RPMI7951 (cell line): Measurements from ENCODE around the gene MUC5AC. TPM values are rescaled to one million over a fixed set of nuclear protein-coding genes. Genes with fewer than 3 reads are reported as not detected.
"Not testable (repeated sequence)": the region's sequence is repeated elsewhere in the genome, so short reads cannot be mapped to it uniquely, and the experiment has no call there.

Source experiments
- DNase-seq: peaks from one replicate; pipeline ENCODE4 v3.0.0-alpha.2; 2012; ENCODE audit warnings: low read depth
- total RNA-seq: library from RNA; depleted of rRNA; stranded (reverse); fragments of >200 nt; shearing (Covaris generic); gene quantifications from 2 replicates; pipeline ENCODE4 v1.2.3, GENCODE V29; 2014; rRNA removed

Gene MUC5AC, protein sequence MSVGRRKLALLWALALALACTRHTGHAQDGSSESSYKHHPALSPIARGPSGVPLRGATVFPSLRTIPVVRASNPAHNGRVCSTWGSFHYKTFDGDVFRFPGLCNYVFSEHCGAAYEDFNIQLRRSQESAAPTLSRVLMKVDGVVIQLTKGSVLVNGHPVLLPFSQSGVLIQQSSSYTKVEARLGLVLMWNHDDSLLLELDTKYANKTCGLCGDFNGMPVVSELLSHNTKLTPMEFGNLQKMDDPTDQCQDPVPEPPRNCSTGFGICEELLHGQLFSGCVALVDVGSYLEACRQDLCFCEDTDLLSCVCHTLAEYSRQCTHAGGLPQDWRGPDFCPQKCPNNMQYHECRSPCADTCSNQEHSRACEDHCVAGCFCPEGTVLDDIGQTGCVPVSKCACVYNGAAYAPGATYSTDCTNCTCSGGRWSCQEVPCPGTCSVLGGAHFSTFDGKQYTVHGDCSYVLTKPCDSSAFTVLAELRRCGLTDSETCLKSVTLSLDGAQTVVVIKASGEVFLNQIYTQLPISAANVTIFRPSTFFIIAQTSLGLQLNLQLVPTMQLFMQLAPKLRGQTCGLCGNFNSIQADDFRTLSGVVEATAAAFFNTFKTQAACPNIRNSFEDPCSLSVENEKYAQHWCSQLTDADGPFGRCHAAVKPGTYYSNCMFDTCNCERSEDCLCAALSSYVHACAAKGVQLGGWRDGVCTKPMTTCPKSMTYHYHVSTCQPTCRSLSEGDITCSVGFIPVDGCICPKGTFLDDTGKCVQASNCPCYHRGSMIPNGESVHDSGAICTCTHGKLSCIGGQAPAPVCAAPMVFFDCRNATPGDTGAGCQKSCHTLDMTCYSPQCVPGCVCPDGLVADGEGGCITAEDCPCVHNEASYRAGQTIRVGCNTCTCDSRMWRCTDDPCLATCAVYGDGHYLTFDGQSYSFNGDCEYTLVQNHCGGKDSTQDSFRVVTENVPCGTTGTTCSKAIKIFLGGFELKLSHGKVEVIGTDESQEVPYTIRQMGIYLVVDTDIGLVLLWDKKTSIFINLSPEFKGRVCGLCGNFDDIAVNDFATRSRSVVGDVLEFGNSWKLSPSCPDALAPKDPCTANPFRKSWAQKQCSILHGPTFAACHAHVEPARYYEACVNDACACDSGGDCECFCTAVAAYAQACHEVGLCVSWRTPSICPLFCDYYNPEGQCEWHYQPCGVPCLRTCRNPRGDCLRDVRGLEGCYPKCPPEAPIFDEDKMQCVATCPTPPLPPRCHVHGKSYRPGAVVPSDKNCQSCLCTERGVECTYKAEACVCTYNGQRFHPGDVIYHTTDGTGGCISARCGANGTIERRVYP (N-terminal part only)
- not detected in 2 replicates for total RNA-seq

DNA sequence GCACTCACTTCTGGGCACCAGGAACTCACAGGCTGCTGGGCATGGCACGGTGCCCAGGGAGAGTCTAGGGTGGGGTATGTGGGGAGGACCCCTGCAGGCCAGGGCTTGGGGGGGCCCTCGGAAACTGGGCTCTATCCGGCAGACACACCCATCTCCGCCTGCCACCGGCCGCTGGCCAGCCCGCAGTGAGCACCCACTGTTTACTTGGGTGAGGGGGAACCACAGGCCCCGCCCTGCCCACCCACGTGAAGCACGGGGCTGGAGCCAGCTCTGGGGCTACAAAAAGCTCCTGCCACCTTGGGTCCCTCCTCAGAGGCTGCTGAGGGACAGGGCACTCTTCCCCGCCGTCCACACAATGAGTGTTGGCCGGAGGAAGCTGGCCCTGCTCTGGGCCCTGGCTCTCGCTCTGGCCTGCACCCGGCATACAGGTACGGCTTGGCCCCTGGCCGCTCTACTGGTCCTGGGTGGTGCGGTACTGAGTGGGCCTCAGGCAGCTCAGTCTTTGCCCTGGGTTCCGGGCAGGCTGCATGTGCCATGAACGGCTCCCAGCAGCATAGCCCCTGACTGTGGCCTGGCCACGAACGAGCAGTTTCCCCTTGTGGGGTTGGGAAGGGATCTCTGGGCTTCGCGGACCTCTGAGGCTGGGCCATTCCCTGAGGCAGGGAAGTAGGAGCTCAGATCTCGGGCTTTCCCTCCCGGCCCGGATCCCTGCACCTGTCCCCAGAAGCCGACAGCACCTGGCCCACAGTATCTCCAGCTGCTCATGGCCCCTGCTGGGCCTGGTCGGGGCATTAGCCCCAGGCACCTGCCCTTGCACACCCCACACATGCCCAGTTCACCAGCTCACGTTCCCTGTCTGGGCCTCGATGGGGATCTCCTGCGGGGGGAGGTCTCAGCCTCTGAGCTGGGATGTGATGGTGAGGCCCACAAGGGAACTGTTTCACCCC is at the start of gene MUC5AC:
Gene MUC5AC (plus strand): TSS at position 309 of the 947 bp plus-strand sequence. CDS start 47 bp downstream, at position 356.
- DNase-seq = no peak

DNA sequence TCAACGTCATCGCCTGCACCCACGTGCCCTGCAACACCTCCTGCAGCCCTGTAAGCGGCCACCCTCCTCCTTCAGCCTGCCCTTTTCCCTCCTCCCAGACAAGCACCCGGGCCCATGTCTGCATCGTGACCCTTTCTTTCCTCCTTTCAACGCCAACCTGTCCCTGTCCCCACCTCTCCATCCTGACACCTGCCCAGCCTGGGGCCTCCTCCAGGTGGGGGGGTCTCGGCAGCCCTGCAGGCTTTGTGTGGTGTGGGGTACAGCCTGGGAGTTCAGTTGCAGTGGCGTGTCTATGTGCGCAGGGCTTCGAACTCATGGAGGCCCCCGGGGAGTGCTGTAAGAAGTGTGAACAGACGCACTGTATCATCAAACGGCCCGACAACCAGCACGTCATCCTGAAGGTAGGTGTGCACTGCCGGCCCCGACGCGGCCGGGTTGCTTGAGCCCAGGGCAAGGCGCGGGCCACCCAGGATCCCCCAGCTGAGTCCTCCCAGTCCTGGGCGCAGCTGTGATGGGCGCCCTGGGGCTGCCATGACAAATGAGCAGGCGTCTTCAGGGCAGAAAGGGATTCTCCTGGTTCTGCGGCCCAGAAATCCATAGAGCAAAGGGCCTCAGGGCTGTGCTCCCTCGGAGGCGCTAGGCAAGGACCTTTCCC is 49.4 kb upstream of the MUC5AC start:
- no peak for DNase-seq

DNA sequence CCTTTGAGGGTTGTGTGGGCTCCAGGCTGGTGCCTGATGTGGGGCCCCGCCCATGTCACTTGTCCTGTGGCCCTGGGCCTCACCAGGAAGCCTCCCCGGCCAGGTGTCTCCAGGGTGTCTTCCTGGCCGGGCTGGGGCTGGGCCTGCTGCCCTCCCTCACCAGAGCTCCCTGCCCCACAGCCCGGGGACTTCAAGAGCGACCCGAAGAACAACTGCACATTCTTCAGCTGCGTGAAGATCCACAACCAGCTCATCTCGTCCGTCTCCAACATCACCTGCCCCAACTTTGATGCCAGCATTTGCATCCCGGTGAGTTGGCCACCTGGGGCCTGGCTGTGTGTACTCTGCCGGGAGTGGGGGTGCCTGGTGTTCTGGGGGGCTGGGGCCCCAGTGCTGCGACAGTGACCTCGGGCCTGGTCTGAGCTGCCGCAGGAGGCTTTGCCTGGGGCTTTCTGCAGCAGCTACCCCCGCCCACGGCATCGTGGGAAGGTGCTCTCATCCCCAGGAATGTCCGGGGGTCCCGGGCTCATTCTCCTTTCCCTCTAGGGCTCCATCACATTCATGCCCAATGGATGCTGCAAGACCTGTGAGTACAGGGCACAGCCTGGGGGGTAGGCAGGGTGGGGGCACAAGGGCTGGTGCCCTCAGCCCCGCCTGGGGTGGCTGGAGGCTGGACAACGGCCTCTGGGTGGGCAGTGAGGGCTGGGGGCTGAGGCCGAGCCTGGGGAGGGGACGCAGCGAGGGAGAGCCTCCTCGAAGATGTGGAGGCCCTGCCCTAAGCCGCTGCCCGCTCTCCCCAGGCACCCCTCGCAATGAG is 48.4 kb upstream of the MUC5AC start:
- DNase-seq = no peak

DNA sequence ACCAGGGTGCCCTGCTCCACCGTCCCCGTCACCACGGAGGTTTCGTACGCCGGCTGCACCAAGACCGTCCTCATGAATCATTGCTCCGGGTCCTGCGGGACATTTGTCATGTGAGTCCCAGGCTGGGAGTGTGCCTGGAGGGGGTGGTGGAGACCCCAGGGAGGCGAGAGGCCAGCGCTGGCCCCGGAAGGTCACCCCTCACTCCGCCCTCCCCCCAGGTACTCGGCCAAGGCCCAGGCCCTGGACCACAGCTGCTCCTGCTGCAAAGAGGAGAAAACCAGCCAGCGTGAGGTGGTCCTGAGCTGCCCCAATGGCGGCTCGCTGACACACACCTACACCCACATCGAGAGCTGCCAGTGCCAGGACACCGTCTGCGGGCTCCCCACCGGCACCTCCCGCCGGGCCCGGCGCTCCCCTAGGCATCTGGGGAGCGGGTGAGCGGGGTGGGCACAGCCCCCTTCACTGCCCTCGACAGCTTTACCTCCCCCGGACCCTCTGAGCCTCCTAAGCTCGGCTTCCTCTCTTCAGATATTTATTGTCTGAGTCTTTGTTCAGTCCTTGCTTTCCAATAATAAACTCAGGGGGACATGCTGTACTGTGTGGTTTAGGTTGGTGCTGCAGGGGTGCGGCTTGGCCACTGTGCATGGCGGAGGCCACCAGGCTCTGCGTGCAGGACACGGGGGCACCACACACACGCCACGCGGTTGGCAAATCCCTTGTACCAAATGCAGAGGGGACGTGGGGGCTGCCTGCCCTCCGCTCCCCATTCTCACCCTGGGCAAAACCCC is 47.6 kb upstream of the MUC5AC start:
- no peak for DNase-seq

DNA sequence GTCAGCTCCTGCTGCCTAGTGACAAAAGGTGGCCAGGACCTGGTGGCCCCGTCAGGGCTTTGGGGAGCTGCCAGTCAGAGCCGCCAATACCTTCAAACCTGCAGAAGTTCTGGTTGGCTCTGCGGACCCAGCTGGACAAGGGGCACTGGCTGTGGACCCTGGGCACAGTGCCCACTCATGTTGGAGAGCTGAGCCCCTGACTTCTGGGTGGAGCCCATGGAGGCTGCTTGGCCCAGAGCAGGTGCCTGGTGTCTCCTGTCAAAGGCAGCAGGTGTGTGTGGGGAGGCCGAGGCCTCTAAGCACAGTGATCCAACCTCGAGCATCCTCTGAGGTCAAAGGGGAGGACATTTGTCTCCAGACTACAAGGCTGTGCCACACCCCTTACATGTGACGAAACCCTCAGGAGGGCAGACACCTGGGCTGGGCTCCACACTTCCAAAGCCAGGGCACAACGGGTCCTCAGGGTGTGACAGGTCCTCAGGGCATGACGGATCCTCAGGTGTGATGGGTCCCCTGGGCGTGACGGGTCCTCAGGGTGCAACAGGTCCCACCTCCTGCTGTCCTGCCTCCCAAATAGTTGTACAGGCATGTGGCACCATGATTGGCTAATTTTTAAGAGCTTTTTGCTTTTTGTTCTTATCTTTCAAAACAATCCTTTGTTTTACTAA is 46.1 kb upstream of the MUC5AC start:
- no peak for DNase-seq

DNA sequence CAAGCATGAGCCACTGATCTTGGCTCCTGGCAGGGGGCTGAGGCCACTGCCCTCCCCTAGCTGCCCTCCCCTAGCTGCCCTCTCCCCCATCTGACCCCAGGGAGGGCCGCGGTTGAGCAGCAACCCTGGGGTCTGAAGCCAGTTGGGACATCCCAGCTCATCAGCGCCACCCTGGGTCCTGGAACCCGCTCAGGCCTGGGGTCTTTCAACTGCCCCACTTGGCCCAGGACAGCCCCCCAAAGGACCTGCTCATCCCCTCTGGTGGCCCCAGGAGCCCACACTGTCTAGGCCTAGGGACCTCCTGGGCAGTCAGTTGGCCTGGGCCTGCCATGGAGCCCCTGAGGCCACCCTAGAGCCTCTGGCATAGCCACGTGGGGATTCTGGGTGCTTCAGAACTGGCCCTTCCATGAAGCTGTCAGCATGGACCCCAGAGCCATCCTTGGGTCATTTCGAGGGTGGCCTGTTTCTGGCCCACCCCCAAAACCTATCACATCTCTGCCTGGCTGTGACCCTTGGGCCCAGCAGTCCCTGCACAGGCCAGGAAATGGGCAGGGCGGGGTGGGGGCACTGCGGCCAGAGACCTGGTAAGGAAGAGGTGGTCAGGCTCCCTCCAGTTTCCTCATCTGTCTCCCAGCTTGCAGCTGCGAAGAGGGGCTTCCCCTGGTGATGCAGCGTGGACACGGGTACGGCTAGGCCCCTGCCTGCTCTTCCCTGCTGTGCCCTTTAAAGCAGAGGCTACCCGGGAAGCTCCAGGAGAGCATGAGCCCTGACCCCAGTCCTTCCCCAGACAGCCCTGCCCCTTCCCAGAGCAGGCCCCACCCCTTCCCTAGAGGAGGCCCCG is 45.2 kb upstream of the MUC5AC start:
- DNase-seq = no peak

DNA sequence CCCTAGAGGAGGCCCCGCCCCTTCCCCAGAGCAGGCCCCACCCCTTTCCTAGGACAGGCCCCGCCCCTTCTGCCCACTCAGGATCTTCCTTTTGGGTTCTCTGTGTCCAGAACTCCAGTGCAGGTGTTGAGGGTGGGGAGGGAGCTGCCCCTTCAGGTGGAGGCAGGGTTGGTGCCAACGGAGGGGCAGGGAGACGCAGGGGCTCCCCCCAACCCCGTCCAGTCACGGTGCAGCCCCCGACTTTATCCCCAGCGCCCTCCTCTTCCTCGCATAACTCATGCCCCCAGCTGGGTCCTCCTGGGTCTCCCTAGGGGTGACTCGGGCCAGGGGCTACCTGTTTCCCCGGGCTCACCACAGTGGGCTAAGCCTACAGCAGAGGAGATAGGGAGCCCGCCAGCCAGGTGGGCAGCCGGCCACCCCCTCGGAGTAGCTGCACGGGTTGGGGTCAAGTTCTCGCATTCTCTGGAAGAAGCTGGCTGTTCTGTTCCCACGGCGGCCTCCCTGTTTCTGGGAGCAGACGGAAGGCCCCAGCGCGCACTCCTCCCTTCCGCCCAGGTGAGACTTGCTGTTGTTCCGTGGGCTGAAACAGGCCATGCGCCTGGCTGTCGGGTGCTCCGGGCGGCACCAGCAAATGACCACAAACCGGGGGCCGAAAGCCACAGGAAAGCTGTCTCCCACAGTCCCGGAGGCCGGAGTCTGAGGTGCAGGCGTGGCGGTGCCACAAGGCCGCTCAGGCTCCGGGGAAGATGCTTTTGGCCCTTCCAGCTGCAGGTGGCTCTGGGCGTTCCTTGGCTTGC is 44.1 kb upstream of the MUC5AC start:
- DNase-seq = no peak

DNA sequence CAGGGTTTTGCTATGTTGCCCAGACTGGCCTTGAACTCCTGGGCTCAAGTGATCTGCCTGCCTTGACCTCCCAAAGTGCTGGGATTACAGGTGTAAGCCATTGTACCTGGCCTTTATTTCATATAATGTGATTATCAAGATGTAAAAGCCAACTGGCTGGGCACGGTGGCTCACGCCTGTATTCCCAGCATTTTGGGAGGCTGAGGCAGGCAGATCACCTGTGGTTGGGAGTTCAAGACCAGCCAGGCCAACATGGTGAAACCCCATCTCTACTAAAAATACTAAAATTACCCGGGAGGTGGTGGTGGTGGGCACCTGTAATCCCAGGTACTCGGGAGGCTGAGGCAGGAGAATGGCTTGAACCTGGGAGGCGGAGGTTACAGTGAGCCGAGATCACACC is 42.5 kb upstream of the MUC5AC start:
- DNase-seq = not testable (repeated sequence)

DNA sequence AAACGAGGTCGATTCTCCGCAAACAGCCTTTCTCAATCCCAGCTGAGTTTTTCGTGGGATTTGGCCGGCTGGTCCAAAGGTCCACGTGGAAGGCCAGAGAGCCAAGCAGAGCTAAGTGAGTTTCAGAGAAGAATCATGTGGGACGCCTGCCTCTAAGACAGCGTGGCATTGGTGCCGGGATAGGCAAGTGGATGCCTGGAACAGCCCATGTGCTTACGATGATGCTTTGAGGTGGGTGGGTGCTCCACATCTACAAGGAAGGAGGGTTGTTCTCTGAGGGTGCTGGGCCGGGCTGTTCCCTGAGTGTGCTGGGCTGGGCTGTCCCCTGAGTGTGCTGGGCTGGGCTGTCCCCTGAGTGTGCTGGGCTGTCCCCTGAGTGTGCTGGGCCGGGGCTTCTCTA is 41.6 kb upstream of the MUC5AC start:
- no peak for DNase-seq

DNA sequence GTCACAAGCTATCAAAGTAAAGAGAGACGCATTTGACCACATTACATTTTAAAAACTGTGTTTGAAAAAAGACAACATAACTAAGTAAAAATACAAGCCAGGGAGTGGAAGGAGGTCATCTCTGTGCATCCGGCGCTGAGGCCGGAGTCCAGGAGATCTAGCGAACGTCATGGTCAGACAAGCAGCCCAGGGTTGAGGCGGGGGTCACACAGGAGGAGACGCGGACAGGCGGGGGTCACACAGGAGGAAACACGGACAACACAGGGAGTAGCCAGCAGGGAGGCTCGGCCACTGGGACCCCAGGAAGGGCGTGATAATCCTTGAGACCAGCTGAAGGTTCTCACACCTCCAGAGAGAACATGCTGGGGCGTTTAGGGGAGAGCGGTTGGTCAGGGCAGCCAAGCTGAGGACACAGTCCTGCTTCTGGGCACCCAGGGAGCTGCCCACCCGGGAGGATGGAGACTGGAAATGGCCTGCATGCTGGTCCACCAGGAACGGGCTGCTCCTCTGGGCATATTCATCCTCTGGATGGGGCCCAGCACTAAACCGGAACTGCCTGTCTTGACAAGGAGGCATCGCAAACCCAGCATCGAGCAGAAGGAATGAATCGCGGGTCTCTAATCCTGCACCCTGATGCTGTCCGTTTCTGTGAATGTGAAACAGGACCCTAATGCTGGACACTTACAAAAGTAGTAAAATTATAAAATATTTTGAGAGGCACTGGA is 40.9 kb upstream of the MUC5AC start:
- no peak for DNase-seq

DNA sequence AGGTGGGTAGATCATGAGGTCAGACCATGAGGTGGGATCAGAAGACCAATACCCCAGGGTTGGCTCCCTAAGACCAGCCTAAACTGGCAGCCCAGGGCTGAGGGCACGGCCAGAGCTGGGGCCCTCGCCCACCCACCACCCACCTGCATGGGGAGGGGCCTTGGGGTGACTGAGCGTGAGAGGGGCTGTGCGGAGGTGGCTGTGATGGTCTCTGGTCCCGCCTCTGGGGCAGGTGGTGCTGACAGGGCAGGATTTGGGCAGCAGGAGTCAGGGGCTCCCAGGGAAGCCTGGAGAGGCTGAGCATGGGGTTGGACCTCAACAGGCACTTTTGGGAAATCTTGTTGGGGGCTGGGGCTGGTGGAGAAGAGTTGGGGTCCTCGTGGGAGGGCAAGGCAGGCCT is 39.8 kb upstream of the MUC5AC start:
- no peak for DNase-seq

DNA sequence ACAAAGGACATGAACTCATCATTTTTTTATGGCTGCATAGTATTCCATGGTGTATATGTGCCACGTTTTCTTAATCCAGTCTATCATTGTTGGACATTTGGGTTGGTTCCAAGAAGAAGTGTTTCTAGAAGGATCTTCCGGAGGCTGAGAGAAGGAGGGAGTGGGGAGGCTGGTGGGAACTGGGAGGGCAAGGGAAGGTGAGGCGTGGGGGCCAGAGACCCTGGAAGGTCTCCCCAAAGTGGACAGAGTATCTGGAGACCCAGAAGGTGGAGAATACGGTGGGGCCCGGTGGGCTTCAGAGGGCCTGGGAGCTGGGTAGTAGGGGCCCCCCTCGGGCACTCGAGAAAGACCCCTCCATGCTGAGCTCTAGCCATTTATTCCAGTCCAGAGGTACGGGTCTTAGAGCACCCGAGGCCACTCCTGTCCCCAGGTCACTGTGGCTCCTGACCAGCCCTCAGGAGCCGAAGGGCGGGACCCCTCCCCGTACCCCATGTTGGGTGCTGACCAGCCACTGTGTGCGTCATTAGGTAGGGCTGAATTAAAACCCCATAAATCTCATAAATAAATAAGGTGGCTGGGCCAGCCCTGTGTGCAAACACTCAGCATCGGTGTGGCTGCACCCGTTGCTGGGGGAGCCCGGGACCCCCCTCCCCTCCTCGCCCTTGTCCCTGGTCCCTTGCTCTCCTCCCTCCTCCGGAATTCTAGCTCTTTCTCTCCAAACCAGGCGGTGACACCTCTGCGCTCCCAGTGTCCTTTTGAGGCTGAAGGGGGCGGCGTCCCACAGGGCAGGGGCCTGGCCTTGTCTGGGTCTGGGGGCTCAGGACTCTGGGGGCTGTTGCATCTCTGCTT is 38.8 kb upstream of the MUC5AC start:
- DNase-seq = no peak

DNA sequence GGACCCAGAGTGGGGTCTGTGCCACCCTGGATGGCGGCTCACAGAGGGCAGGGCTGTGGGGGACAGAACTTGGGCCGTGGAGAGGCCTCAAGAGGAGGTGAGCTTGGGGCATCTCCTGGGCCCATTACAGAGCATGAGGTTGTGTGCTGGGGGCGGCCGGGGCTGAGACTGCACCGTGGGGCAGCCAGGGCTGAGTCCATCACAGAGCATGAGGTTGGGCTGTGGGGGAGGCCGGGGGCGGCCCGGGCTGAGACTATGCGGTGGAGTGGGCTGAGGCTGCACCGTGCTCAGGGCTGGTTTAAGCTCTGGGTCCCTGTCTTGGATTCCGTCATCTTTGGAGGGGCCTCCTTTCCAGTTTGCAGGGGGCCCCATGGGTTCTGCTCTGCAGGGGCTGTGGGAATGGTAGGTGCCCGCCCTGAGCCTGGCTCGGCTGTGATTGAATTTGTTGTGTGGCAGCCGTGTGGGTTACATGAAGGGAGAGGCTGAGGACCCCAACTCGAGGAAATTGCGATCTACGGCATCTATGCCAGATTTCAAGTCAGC is 38.1 kb upstream of the MUC5AC start:
- no peak for DNase-seq
